Parietal lobe (tissue), 2 donors: ENCODE measurements around the gene PHLDB1. TPM values are rescaled to one million over a fixed set of nuclear protein-coding genes. Genes with fewer than 3 reads are reported as not detected.

ENCODE experiments used
- small RNA-seq: library from RNA; depleted of rRNA; stranded (forward); fragments of <200 nt; gene quantifications from one replicate; pipeline ENCODE3, GENCODE V24; 2014; ENCODE audit warnings: low replicate concordance
- total RNA-seq: library from RNA; depleted of rRNA; stranded (reverse); fragments of >200 nt; gene quantifications from one replicate; pipeline ENCODE4 v1.2.3, GENCODE V29; 2014

PHLDB1 gene
- total RNA-seq, result 129 TPM

DNA sequence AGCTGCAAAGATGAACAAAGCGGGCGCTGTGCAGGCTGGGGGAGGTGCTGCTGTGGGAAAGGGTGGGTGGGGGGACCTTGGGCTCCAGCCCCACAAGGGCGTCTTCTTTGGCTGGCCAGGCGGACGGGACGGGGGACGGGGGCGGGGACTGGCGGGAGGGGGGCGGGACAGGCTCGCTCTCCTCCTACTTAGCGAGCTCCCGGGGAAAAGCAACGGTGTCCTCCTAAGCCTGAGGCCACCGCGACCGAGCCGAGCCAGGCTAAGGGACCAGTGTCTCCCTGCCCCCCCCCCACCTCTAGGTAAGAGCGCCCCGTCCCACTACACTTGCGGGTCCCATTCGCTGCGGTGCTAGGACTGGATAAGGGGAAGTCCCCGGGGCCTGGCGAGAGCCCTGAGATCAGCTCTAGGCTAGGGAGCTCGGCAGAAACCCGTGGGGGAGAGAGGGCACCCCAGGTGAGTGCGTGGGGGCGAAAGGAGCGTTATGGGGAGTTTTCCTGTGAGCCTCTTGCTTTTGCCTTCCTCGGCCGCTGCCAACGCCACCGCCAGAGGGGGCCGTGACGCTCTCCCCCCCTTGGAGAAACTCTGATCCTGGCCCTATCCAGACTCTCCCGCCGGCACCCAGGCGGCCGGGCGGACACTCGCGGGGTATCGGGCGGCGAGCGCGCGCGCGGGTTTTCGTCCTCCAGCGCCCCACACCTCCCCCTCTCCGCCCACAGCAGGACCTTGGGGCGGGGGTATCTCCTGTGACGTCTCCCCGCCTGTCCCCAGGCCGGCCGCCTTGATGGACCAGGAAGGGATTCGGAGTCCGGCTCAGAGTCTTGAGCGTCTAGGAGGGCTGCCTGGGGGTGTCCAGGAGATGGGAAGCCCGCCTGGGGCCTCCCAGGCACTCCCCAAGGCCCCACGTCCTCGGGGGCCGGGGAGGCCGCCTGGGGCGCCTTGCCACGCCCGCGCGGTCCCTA lies at the start of gene PHLDB1:
PHLDB1 (plus strand) TSS at position 215 of the 959 bp plus-strand sequence. CDS start 6,222 bp downstream, outside the sequence.

DNA sequence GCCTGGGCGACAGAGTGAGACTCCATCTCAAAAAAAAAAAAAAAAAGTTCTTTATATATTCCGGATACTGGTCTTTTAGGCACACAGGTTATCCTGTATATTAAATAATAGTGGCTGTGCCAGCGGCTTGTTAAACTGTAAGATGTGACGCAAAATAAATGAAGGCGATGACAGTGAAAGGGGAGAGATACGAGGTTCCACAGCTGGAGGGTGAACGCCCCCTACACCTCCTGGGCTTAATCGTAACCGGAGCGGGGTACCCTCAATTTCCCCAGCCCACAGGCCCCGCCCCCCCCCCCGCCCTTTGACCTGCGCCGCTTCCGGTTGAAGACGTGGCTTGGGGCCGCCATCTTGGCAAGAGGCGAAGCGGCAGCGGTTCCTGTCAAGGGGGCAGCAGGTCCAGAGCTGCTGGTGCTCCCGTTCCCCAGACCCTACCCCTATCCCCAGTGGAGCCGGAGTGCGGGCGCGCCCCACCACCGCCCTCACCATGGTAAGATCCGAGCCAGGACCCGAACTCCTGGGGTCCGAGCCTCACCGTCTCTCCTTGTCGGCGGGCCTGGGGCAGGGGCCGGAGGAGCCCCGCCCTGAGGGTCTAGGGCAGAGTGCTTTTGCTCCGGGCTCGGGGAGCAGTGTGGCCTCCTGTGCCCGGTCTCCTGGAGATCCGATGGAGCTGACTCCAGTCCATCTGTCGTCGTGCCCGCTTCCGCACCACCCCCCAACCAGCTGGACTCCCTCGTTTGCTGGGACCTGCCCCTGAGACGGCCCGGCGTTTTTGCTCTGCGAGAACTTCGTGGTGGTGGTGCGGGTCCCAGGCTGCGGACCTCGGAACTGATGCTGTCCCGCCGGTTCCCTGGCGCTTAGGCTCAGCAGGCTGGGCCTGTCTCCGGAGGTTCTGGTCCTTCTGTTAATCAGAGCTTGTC lies 35.1 kb upstream of the PHLDB1 start, which contains the start of gene ARCN1:
ARCN1 (plus strand) TSS at position 349 of the 920 bp plus-strand sequence; CDS start at position 488, 139 bp downstream.

DNA sequence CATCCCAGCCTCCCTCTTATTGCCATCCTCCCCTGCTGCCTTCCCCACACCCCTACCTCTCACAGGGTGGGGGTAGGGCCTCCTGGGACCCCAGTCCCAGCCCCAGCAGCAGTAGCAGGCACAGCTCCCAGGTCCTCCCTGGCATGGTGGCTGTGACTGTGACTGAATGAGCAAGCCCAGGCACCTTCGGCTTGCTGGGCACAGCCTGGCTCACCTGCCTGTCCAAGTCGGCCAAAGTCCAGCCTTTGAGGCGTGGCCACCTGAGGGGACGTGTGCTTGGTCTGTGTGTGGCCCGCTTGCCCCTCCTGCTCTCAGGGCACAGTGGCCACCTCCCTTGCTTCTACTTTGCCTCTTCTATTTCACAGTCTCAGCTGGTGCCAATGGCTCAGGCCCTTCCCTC lies 72.1 kb downstream of the PHLDB1 start, which contains the start of gene TREH:
TREH (minus strand) TSS at position 168 of the 400 bp plus-strand sequence; CDS start at position 145, 23 bp downstream.

Small RNA genes lying within 50 kb of the gene (small RNA-seq; reads per million reads assigned to genes)
- gene RNU6-1157P, result not detected
- gene RNU6-376P, result not detected

Other genes starting within 250 kb of the PHLDB1 start
- gene UBE4A, start 248.0 kb upstream of the PHLDB1 start, total RNA-seq, result 59.5 TPM
- gene ATP5MG, start 206.0 kb upstream of the PHLDB1 start, total RNA-seq, result 65.7 TPM
- 226 TPM for gene KMT2A, start 171.1 kb upstream of the PHLDB1 start, total RNA-seq
- gene TTC36, start 80.1 kb upstream of the PHLDB1 start, total RNA-seq, result 7.2 TPM
- gene TMEM25, start 76.4 kb upstream of the PHLDB1 start, total RNA-seq, result 83.3 TPM
- gene IFT46, start 41.7 kb upstream of the PHLDB1 start, total RNA-seq, result 30.7 TPM
- 65.4 TPM for gene ARCN1, start 35.2 kb upstream of the PHLDB1 start, total RNA-seq
- gene TREH, start 72.0 kb downstream of the PHLDB1 start, total RNA-seq, result not detected
- gene DDX6, start 183.5 kb downstream of the PHLDB1 start, total RNA-seq, result 278 TPM